Caco-2 (cell line): Measurements from ENCODE around the gene CMKLR1. TPM values are rescaled to one million over a fixed set of nuclear protein-coding genes. Genes with fewer than 3 reads are reported as not detected.

Experiments used
- BruUV-seq: library from RNA; stranded (reverse); fragments of 400-500 nt; replicated peaks from 2 replicates; lab custom pipeline; 2021; lab: Mats Ljungman, UMichigan
- CTCF ChIA-PET: fragments of 300-600 bp; sonication (Branson Sonifier 250); formaldehyde crosslinking; loops from one replicate; lab custom pipeline; 2022; ENCODE audit warnings: antibody characterized with exemption; lab: Charles Lee
- POLR2A ChIA-PET: fragments of 300-600 bp; sonication (Branson Sonifier 250); formaldehyde crosslinking; loops from one replicate; lab custom pipeline; 2022; ENCODE audit warnings: antibody characterized with exemption; lab: Charles Lee
- DNase-seq, 2 experiments: peaks; one replicate each; pipeline versions ENCODE4 v3.0.0 to v3.0.0-alpha.2; 2020 to 2022
- H3K27me3 ChIP-seq: replicated peaks from 2 replicates; pipeline ENCODE4 v1.6.0; 2011; ENCODE audit warnings: low read length; ENCODE audit not compliant: control insufficient read depth, insufficient read depth
- H3K36me3 ChIP-seq: 2 replicates; pipeline ENCODE4 v1.5.1; 2011; ENCODE audit warnings: low read length; ENCODE audit not compliant: control insufficient read depth, insufficient read depth
- H3K4me1 ChIP-seq: fragments of 250-450 bp; sonication (Bioruptor Pico); 2 replicates; pipeline ENCODE4 v1.5.1; 2020; ENCODE audit warnings: mild to moderate bottlenecking
- H3K4me3 ChIP-seq: 2 replicates; pipeline ENCODE4 v1.5.1; 2011; ENCODE audit warnings: low read depth, mild to moderate bottlenecking, control low read depth, low read length
- H3K9me3 ChIP-seq: fragments of 250-450 bp; sonication (Bioruptor Pico); 2 replicates; pipeline ENCODE4 v1.5.1; 2020; ENCODE audit warnings: mild to moderate bottlenecking, moderate library complexity
- H3K27ac Mint-ChIP-seq: one replicate; pipeline ENCODE4 v1.8.0; 2022; ENCODE audit warnings: mixed read lengths; ENCODE audit not compliant: unreplicated experiment
- H3K27me3 Mint-ChIP-seq: one replicate; pipeline ENCODE4 v1.8.0; 2022; ENCODE audit warnings: mixed read lengths; ENCODE audit not compliant: insufficient read depth, unreplicated experiment
- H3K36me3 Mint-ChIP-seq: one replicate; pipeline ENCODE4 v1.8.0; 2022; ENCODE audit warnings: mild to moderate bottlenecking, mixed read lengths; ENCODE audit not compliant: insufficient read depth, unreplicated experiment
- H3K4me1 Mint-ChIP-seq: one replicate; pipeline ENCODE4 v1.8.0; 2022; ENCODE audit warnings: low read depth, mixed read lengths; ENCODE audit not compliant: unreplicated experiment
- H3K4me3 Mint-ChIP-seq: one replicate; pipeline ENCODE4 v1.8.0; 2022; ENCODE audit warnings: mild to moderate bottlenecking, moderate library complexity, mixed read lengths; ENCODE audit not compliant: unreplicated experiment
- H3K9me3 Mint-ChIP-seq: one replicate; pipeline ENCODE4 v1.8.0; 2022; ENCODE audit warnings: mixed read lengths; ENCODE audit not compliant: unreplicated experiment
- CTCF ChIP-seq, 2 experiments: fragments of 200-600 bp in 1 of 2; IDR thresholded peaks; 1 replicate in 1 of 2; 2 replicates in 1 of 2; pipeline versions ENCODE4 v1.5.1 to v1.8.0; 2011 to 2022; ENCODE audit warnings: antibody characterized with exemption in 1 of 2, control low read depth in 1 of 2, inconsistent platforms in 1 of 2, low read depth in 1 of 2, low read length in 1 of 2, mild to moderate bottlenecking in 1 of 2, moderate library complexity in 1 of 2; ENCODE audit not compliant: insufficient read depth in 1 of 2, severe bottlenecking in 1 of 2, unreplicated experiment in 1 of 2
- intact Hi-C: fragments of 100-400 bp; cut with micrococcal nuclease; formaldehyde crosslinking; loops from one replicate; pipeline ENCODE4 v1.10.0; 2022; ENCODE audit not compliant: unreplicated experiment
- total RNA-seq: library from RNA; stranded (reverse); gene quantifications from 2 replicates; pipeline ENCODE4 v1.2.3, GENCODE V29; 2022

CMKLR1 gene
- total RNA-seq, 1 experiment from 2014 or later = not detected

GRCh38 chr12:108361606-108362005 lies 22.5 kb upstream of the CMKLR1 start:
- H3K36me3 ChIP-seq = no peaks in the 10 kb centered on the region
- intact Hi-C loops = no loop called here
- no peaks in the 10 kb centered on the region for H3K36me3 Mint-ChIP-seq
- no peaks in the 10 kb centered on the region for H3K9me3 ChIP-seq
- H3K4me1 ChIP-seq = no peaks in the 10 kb centered on the region; the same call in 1 of the 2 replicates
- no peak overlapping the region for H3K27ac Mint-ChIP-seq
- no peak for DNase-seq
- TF ChIP-seq CTCF (IDR thresholded peaks at IDR 0.05; ENCODE audit: insufficient read depth in 1 of 2, low read depth in 1 of 2, low read length in 1 of 2, severe bottlenecking in 1 of 2, unreplicated experiment in 1 of 2) = no peak
- H3K27me3 Mint-ChIP-seq = peaks cover 4% of the 10 kb centered on the region
- H3K27me3 ChIP-seq = no peaks in the 10 kb centered on the region
- no peak overlapping the region for H3K4me3 ChIP-seq
- peaks cover 16% of the 10 kb centered on the region for H3K9me3 Mint-ChIP-seq
- H3K4me1 Mint-ChIP-seq = peaks cover 8% of the 10 kb centered on the region
- H3K4me3 Mint-ChIP-seq = no peak overlapping the region
- ChIA-PET CTCF (interaction anchor here (0.6 kb wide), 1 partner anchor 1168 kb away, joined by 4 read pairs; no protein-coding TSS in a partner anchor), POLR2A (no interaction called here)
- no TSS peak for BruUV-seq

GRCh38 chr12:108360487-108360886 lies 21.4 kb upstream of the CMKLR1 start:
- H3K9me3 Mint-ChIP-seq = peaks cover 16% of the 10 kb centered on the region
- H3K27me3 ChIP-seq = no peaks in the 10 kb centered on the region
- no peak for DNase-seq
- POLR2A ChIA-PET = no interaction called here
- no peak for TF ChIP-seq CTCF (IDR thresholded peaks at IDR 0.05; ENCODE audit: insufficient read depth in 1 of 2, low read depth in 1 of 2, low read length in 1 of 2, severe bottlenecking in 1 of 2, unreplicated experiment in 1 of 2)
- no peaks in the 10 kb centered on the region for H3K9me3 ChIP-seq
- no peaks in the 10 kb centered on the region for H3K36me3 ChIP-seq
- H3K4me1 Mint-ChIP-seq = peaks cover 8% of the 10 kb centered on the region
- peaks cover 4% of the 10 kb centered on the region for H3K27me3 Mint-ChIP-seq
- no peak overlapping the region for H3K27ac Mint-ChIP-seq
- no peaks in the 10 kb centered on the region; the same call in 1 of the 2 replicates for H3K4me1 ChIP-seq
- no TSS peak for BruUV-seq
- CTCF ChIA-PET = no interaction called here
- H3K4me3 ChIP-seq = no peak overlapping the region
- no peak overlapping the region for H3K4me3 Mint-ChIP-seq
- intact Hi-C loops = no loop called here
- no peaks in the 10 kb centered on the region for H3K36me3 Mint-ChIP-seq

- no peak for TF ChIP-seq CTCF (IDR thresholded peaks at IDR 0.05; ENCODE audit: insufficient read depth in 1 of 2, low read depth in 1 of 2, low read length in 1 of 2, severe bottlenecking in 1 of 2, unreplicated experiment in 1 of 2)
- no peak overlapping the region for H3K27ac Mint-ChIP-seq
- peaks cover 16% of the 10 kb centered on the region for H3K9me3 Mint-ChIP-seq
- peaks cover 4% of the 10 kb centered on the region for H3K27me3 Mint-ChIP-seq
- H3K4me1 Mint-ChIP-seq = peaks cover 8% of the 10 kb centered on the region
- intact Hi-C loops = no loop called here
- no peak overlapping the region for H3K4me3 Mint-ChIP-seq
- H3K36me3 Mint-ChIP-seq = no peaks in the 10 kb centered on the region
- ChIA-PET POLR2A (no interaction called here), CTCF (no interaction called here)
- Histone ChIP-seq H3K36me3 (no peaks in the 10 kb centered on the region), H3K9me3 (no peaks in the 10 kb centered on the region), H3K27me3 (no peaks in the 10 kb centered on the region), H3K4me1 (no peaks in the 10 kb centered on the region; the same call in 1 of the 2 replicates), H3K4me3 (no peak overlapping the region)
- DNase-seq = no peak
- no TSS peak for BruUV-seq
Measured at GRCh38 chr12:108360057-108360456, 20.9 kb upstream of the CMKLR1 start.
